GM18870 (cell line): Measurements from ENCODE around the gene XRCC1.
"Not testable (repeated sequence)": the region's sequence is repeated elsewhere in the genome, so short reads cannot be mapped to it uniquely, and the experiment has no call there.

Source experiments
- ATAC-seq: cut with Tn5 transposase; IDR thresholded peaks from one replicate; pipeline ENCODE4 v1.9.1; 2021; ENCODE audit warnings: moderate library complexity; ENCODE audit not compliant: unreplicated experiment

Gene XRCC1

DNA sequence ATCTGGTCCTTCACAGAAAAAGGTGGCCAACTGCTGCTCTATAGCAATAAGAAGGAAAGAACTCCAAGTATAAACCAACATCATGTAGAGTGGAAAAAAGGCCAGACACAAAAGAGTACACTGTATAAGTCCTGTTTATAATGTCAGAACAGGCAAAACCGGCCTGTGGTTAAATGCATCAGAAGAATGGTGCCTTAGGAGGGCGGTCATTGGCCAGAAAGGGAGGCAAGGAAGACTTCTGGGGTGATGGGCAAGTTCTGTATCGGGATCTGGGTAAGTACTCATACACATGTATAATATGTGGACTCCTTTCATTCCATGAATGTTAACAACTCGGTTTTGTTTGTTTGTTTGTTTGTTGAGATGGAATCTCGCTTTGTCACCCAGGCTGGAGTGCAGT is 52.4 kb downstream of the XRCC1 start:
- ATAC-seq: no peak

DNA sequence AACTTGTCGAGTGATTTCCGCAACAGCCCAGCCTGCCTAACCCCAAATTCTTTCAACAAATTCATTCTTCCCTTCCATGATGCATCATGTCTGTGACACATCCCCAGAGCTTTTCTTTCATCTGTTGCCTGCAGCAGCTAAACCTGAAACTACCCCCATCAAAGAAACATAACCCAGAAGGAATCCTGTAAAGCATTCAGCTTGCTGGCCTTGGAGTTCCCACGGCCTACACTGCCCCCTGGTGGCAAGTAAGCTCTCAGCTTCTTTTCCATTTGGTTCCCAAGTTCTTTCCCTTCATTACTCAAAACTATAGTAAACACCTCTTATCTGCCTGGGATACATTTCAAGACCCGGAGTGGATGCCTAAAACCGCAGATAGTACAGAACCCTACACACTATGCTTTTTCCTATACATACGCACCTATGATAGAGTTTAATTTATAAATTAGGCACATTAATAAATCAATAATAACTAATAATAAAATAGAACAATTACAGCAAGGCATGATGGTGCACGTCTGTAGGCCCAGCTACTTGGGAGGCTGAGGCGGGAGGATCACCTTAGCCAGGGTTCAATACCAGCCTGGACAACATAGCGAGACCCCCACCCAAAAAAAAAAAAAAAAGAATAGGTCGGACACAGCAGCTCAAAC is 55.8 kb downstream of the XRCC1 start:
- ATAC-seq: no peak

DNA sequence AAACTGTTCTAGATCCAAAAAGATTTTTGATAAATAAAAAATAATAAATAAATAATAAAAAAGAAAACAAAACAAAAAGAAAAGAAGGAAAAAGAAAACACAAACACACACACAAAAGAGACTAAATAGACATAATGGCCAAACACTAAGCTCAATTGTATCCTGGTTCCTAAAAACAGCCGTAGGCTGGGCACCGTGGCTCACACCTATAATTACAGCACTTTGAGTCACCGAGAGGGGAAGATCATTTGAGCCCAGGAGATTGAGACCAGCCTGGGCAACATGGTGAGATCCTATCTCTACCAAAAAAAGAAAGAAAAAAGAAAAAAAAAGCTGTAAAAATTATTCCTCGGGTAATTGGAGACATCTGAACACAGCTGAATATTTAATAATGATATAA is 57.3 kb downstream of the XRCC1 start:
- no peak for ATAC-seq

DNA sequence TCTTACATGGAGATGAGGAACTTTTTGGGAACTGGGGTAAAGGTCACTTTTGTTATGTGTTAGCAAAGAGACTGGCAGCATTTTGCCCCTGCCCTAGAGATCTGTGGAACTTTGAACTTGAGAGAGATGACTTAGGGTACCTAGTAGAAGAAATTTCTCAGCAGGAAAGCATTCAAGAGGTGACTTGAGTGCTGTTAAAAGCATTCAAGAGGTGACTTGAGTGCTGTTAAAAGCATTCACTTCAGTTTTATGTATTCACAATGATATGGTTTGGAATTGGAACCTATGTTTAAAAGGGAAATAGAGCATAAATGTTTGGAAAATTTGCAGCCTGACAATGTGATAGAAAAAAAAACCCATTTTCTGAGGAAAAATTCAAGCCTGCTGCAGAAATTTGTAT is 62.9 kb downstream of the XRCC1 start:
- ATAC-seq: not testable (repeated sequence)

DNA sequence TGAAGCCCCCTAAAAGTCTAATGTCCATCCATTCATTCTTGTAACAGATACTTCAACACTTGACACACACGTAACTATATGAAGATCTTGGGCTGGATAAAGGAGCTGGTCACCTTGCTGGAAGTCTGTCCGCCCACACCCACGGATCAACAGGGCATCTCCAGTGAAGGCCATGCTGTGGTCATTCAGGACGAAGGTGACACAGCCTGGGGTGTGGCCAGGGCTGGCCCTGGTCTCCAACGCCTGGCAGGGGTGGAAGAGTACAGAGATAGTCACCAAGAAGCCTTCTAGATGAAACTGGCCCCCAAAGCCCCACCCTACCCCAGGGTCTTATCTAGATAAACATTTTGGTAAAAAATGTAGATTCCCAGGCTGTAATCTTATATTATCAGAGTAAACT is 64.0 kb downstream of the XRCC1 start:
- no peak for ATAC-seq

DNA sequence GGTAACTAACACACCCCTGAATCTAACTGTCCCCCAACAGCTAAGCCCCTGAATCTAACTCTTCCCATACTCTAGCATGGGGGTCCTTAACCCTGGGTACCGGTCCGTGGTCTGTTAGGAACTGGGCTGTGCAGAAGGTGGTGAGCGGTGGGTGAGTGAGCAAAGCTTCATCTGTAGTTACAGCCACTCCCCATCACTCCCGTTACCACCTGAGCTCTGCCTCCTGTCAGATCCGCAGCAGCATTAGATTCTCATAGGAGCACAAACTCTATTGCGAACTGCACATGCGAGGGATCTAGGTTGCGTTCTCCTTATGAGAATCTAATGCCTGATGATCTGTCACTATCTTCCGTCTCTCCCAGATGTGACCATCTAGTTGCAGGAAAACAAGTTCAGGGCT is 64.6 kb downstream of the XRCC1 start:
- no peak for ATAC-seq

DNA sequence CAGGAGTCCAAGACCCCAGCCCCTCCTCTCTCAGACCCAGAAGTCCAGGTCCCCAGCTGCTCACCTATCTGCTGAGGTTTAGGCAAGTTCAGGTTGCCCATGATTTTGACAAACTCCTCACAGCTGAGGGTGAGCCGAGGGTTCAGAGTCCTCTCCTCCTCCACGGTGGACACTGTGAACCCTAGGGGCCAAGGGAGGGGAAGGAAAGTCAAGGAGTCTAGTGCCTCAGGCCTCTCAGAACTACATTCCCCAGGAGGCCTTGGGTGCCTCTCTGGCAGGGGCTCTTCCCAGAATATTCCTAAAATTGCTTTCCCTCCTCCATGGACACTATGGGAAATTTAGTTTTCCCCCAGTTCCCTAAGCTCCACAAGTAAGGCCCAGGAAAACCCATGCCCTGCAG is 67.4 kb downstream of the XRCC1 start:
- no peak for ATAC-seq

DNA sequence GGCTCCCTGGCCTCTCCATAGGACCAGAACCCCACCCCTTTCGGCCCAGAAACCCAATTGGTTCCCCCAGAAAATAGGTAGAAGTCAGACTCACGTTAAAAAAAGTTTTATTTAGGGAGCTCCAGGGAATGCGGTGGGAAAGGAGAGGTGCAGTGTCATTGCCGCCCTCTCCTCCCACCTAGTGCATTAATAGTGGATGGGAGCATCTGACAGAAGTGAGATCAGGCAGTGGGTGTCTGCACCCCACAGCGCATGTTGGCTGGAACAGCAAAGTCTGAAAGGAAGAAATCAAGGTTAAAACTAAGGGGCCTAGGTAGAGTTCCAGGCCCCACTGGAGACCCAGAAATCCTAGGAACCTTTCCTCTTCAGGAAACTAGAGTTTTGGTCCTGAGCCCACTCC is 68.7 kb downstream of the XRCC1 start:
- no peak for ATAC-seq

DNA sequence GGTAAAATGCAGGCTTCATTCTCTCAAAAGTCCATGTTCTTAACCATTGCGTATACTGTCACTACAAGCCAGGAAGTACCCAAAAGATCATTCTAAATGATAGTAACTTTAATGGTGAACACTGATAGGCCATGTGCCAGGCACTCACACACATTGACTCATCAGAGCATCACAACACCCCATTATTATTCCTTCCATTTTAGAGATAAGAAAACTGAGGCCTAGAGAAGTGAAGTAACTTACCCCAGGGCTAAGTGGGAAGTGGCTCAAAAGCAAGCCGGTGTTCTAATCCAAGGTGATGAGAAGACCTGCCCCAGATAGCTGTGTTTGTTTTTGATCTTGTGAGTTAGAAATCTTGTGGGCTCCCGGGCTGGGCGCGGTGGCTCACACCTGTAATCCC is 69.4 kb downstream of the XRCC1 start:
- no peak for ATAC-seq

DNA sequence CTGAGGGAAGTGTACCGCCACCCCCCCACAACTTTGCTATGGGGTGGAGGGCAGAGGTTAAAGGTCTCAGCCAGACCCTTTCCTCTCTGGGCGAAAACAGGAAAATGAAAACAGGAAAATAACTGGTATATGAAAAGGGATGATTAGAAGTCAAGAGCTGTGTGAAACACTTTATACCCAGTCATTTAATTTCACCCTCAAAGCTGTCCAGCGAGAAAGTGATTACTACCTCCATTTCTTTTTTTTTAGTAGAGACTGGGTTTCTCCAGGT is 70.2 kb downstream of the XRCC1 start:
- ATAC-seq: no peak

DNA sequence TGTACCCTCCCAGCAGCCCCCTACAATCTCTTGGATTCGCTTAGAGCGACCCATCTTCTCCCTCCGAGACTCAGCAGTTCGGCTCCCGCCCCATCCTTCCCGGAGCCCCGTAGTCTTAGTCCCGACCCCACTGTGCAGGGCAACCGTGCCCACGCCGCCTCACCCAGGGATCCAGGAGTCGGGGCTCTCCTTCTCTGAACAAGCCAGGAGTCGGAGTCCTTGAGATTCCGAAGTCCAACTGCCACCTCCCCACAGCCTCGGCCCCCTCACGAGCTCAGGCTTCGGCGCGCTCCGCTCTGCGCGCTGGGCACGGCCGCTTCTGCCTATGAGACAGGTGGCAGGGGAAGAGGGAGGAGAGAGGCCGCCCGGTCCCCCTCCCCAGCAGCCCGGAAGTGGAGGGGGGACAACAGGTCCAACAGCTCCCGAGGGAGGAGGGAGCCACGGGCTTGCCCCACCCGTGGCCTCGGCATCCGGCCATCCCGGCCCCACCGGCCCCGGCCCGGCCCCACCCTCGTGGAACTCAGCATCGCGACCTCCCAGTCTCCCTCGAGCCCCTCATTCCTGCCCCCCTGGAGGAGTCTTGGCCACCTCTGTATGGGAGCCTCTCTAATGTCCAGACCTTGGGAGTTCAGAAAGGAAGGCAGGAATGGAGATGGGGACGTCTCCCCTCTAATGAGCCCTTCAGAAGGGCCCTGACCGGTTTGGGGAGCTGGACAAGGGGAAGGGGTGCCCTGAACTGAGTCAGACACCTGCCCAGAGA is 70.7 kb downstream of the XRCC1 start, which contains the start of gene PHLDB3:
Gene PHLDB3 (minus strand): TSS at position 321 of the 760 bp plus-strand sequence. CDS start 628 bp downstream, outside the sequence.
- peak; percentile 14 for ATAC-seq

DNA sequence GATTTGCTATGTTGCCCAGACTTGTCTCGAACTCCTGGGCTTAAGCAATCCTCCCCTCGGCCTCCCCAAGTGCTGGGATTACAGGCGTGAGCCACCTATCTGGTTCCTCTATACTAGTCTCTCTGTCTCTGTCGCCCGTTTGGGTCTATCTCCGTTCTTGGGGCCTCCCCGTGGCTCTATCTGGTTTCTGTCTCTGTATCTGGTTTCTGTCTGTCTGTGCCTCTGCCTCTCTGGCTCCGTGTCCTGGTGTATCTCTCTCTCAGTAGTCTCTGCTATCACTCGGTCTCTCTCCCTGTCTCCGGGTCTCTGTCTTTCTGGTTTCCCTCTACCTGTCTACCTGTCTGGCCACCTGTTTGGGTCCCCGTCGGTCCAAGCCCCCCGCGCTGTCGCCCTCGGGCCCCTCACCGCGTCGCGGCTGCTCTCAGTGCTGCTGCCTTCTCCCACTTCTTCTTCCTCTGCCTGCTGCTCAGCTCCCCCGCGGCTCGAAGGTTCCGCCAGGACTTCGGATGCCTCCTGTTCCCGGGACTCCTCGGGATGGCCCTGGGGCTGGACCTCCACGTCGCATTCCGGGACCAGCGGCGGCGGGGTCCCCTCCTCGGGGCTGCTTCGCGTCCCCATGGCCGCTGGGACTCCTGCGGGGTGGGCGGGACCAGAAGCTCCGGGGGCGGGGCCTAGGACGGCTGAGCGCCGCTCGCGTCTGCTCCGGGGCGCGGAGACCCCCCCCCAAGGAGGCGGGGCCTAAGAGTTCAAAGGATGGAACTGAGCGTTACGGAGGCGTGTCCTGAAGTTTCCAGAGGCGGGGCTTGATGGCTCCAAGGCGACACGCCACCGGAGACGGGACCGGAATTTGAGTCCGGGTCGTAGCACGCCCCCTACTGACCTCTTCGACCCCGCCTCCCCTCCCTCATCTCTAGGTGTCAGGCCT is 71.6 kb downstream of the XRCC1 start:
- peak; percentile 65 for ATAC-seq

DNA sequence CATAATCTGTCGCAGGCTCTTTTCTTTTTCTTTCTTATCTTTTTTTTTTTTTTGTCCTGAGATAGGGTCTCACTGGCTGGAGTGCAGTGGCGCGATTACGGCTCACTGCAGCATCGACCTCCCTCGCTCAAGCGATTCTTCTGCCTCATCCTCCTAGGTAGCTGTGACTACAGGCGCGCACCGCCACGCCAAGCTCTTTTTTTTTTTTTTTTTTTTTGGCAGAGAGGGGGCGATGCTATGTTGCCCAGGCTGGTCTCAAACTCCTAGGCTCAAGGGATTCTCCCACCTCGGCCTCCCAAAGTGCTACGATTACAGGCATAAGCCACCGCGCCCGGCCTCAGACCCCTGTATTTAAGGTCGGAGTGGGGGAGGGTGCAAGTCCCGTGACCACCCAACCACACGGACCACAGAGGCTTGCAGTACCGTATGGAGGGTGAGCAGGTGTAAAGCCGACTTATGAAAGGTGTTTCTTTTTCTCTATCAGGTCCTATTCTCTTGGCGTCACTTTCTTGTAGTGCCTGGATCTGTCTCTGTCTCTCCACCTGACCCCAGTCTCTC is 72.8 kb downstream of the XRCC1 start:
- ATAC-seq: no peak

DNA sequence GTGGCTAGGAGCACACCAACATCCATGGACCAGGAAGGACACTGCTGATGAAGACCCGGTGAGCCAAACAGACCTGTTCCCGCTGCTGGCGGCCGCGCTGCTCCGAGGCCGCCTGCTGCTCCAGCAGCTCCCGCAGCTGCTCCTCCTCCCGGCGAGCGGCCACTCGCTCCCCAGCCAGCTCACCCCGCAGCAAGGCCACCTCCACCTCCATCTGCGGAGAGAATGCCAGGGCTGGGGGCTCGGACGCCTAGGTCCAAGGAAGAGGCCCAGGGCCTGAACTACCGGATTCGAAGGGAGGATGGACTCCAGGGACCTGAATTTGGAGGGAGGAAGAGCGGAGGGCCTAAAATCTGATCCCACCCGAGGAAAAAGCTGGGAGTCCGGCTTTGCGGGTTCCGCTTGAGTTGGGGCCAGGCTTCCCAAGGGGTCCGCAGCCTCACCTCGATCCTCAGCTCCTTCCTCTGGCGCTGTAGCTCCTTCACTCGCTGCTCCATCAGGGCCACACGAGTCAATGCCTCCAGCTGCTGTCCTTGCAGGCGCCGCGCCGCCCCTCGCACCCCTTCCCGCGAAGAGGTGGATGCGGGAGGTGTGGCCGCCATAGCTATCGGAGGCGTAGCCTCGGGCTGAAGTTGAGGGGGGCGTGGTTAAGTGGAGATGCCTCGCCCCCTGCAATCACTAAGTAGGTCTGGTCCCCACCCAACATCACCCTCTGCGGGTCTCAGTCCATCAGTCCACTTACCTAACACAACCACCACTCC is 73.5 kb downstream of the XRCC1 start:
- no peak for ATAC-seq

DNA sequence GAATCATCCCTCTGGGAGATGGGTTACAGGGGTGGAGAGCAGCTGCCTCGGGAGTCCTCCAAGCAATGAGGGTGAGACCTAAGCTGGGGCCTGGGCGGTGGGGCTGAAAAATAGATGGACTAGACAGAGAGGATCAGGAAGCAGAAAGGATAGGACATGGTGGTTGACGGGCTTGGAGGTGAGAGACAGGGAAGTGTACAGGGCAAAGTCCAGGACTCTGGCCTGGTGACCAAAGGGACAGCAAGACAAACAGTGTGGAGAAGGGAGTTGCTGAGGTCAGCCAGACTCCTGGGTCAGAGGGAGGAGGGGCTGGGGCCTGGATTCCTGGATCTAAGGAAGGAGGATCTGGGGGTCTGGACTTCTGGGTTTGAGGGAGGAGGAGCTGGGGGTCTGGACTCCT is 76.3 kb downstream of the XRCC1 start:
- ATAC-seq: no peak

DNA sequence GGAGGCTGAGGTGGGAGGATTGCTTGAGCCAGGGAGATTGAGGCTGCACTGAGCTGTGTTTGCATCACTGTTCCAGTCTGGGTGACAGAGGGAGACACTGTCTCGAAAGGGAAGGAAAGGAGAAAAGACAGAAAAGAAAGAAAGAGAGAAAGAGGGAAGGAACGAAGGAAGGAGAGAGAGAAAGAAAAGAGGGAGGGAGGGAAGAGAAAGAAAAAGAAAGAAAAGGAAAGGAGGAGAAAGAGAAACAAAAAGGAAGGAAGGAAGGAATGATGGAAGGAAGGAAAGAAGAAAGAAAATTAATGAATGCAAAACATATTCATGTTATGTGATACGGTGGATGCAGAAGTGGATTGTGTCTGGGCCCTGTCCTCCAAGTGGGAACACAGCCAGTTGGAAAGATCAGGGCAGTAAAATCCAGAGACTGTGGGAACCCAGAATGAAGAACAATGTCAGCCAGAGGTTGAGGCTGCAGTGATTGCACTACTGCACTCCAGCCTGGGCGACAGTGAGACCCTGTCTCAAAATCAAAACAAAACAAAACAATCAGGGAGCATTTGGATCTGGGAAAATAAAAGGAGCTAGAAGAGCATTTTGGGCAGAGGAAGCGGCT is 77.0 kb downstream of the XRCC1 start:
- no peak for ATAC-seq

DNA sequence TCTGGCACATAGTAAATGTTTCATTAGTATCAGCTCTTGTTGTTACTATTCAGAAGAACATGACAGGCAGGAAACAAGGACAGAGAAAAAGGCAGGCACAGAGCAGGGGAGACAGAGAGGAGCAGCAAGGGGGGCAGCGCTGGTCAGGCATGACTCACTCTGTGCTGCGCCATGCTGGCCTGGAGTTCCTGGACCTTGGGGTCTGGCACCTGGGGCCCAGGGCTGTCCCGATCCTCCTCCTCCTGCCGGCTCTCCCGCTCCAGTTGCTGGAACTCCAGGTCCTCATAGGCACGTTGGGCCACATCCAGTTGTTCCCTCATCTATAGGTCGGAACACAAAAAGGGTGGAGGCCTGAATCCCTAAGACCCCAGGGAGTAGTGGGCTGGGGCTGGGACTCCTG is 78.4 kb downstream of the XRCC1 start:
- no peak for ATAC-seq

DNA sequence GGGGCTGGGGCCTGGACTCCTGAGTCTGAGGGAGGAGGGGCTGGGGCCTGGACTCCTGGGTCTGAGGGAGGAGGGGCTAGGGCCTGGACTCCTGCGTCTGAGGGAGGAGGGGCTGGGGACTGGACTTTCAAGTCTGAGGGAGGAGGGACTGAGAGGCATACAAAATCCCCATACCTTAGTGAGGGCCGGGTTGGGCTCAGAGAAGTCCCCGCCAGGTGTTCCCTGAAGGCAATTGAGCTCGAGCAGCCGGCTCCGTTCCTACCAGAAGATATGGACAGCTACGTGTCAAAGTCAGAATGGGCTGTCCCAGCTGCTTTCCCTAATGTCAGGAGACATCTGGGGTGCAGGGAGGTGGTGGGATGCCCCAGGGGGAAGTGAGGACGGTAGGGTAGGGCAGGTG is 80.2 kb downstream of the XRCC1 start:
- ATAC-seq: no peak
